Common myeloid progenitor, CD34-positive (primary cell): ENCODE data around the gene HIF3A.

Experiments
- CTCF ChIA-PET: fragments of 350-600 bp; sonication (Branson Sonifier 250); formaldehyde crosslinking; loops from one replicate; lab custom pipeline; 2021; ENCODE audit warnings: antibody characterized with exemption; lab: Charles Lee
- POLR2A ChIA-PET: fragments of 350-600 bp; sonication (Branson Sonifier 250); formaldehyde crosslinking; loops from one replicate; lab custom pipeline; 2021; ENCODE audit warnings: antibody characterized with exemption; lab: Charles Lee
- DNase-seq, 3 donors: peaks; one replicate each; pipeline versions ENCODE4 v3.0.0 to v3.0.0-alpha.2; 2013
- H3K27ac ChIP-seq, 2 experiments: 1 replicate in 1 of 2; 2 replicates in 1 of 2; pipeline ENCODE4 v1.7.0; 2013; ENCODE audit warnings: inconsistent platforms in 2 of 2, low read length in 2 of 2, mild to moderate bottlenecking in 2 of 2, low read depth in 1 of 2, moderate library complexity in 1 of 2; ENCODE audit not compliant: severe bottlenecking in 2 of 2, insufficient read depth in 1 of 2, poor library complexity in 1 of 2
- H3K27me3 ChIP-seq, 5 experiments: replicated peaks in 2 of 5; 1 replicate in 3 of 5; 2 replicates in 2 of 5; pipeline versions ENCODE4 v1.6.1 to v1.7.0; 2013; ENCODE audit warnings: low read length in 4 of 5, mild to moderate bottlenecking in 2 of 5, moderate library complexity in 2 of 5, inconsistent platforms in 1 of 5; ENCODE audit not compliant: insufficient read depth in 5 of 5, control insufficient read depth in 4 of 5
- H3K36me3 ChIP-seq, 4 experiments: 1 replicate in 2 of 4; 2 replicates in 2 of 4; pipeline versions ENCODE4 v1.6.1 to v1.7.0; 2013; ENCODE audit warnings: low read length in 3 of 4, control low read depth in 1 of 4, mild to moderate bottlenecking in 1 of 4; ENCODE audit not compliant: control insufficient read depth in 4 of 4, insufficient read depth in 4 of 4
- H3K4me1 ChIP-seq, 4 experiments: 1 replicate in 3 of 4; 2 replicates in 1 of 4; pipeline versions ENCODE4 v1.6.1 to v1.7.1; 2013; ENCODE audit warnings: low read length in 3 of 4, mild to moderate bottlenecking in 3 of 4, control low read depth in 1 of 4, inconsistent platforms in 1 of 4, moderate library complexity in 1 of 4; ENCODE audit not compliant: control insufficient read depth in 4 of 4, insufficient read depth in 4 of 4; ENCODE audit errors: control extremely low read depth in 1 of 4
- H3K4me3 ChIP-seq, 7 experiments: 1 replicate in 4 of 7; 2 replicates in 3 of 7; pipeline versions ENCODE4 v1.5.1 to v1.7.0; 2013; ENCODE audit warnings: mild to moderate bottlenecking in 7 of 7, low read length in 6 of 7, moderate library complexity in 6 of 7, inconsistent platforms in 2 of 7, low read depth in 2 of 7, control low read depth in 1 of 7; ENCODE audit not compliant: insufficient read depth in 4 of 7, control insufficient read depth in 1 of 7; ENCODE audit errors: extremely low read depth in 1 of 7
- H3K9me3 ChIP-seq, 5 experiments: 1 replicate in 4 of 5; 2 replicates in 1 of 5; pipeline versions ENCODE4 v1.6.1 to v1.7.1; 2013; ENCODE audit warnings: low read length in 4 of 5, mild to moderate bottlenecking in 2 of 5, inconsistent platforms in 1 of 5, low read depth in 1 of 5, moderate library complexity in 1 of 5; ENCODE audit not compliant: control insufficient read depth in 4 of 5, insufficient read depth in 2 of 5; ENCODE audit errors: control extremely low read depth in 1 of 5
- WGBS: methylation state at CpG from one replicate; pipeline ENCODE4 v1.1.5; 2013; ENCODE audit not compliant: insufficient coverage; 5-methylcytosine and 5-hydroxymethylcytosine counted together

Gene HIF3A

GRCh38 chr19:46392252-46392801, 95.5 kb downstream of the HIF3A start:
- WGBS = 90% methylated on average over 17 of the region's 21 CpGs
- Histone ChIP-seq H3K27me3 (no peaks in the 10 kb centered on the region), H3K27ac (no peak overlapping the region), H3K4me3 (no peak overlapping the region), H3K4me1 (no peaks in the 10 kb centered on the region), H3K9me3 (no peaks in the 10 kb centered on the region), H3K36me3 (peaks cover 2 to 55% (median 40%) of the 10 kb centered on the region in 4 experiments)
- DNase-seq = no peak
- ChIA-PET CTCF (interaction anchor here (1.1 kb wide), 1 partner anchor 119 kb away, joined by 3 read pairs; no protein-coding TSS in a partner anchor), POLR2A (no interaction called here)

DNA sequence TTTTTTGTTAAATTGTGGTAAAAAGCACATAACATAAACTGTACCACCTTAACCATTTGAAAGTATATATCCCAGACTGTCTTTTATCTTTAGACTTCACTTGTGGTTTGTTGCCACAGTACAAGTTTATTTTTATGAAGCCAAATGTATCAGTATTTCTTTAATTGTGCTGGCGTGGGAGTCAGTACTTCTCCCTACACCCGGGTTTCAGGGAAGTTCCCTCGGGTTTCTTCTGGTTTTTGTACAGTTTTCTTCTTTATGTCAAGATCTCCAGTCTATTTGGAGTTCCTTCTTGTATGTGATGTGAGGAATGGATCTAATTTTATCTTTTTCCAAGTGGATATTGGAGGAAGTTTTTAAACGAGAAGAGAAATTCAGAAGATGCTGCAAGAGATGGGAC, 96.0 kb downstream of the HIF3A start:
- Histone ChIP-seq H3K4me3 (no peak overlapping the region), H3K9me3 (no peaks in the 10 kb centered on the region), H3K36me3 (peaks cover 2 to 50% (median 35%) of the 10 kb centered on the region in 4 experiments), H3K27me3 (peaks cover 0 to 4% (median 0%) of the 10 kb centered on the region in 5 experiments), H3K4me1 (no peaks in the 10 kb centered on the region), H3K27ac (no peak overlapping the region)
- POLR2A ChIA-PET = no interaction called here
- no peak for DNase-seq
- 66% methylated on average over 3 of the region's 4 CpGs for WGBS
- CTCF ChIA-PET = no interaction called here
